ENCODE data around the gene IL18. TPM values are rescaled to one million over a fixed set of nuclear protein-coding genes. Genes with fewer than 3 reads are reported as not detected.

IL18 gene
- total and polyA plus RNA-seq, 9 of the 15 experiments (the other 6 are each of a cell fraction or from before 2014, with no cell fraction given), result 4.1 to 10.0 (median 6.1) TPM

GRCh38 chr11:112127056-112127455 lies 36.8 kb downstream of the IL18 start:
- H3K4me1 ChIP-seq (replicated peaks in 1 of 2; ENCODE audit: control insufficient read depth in 2 of 2, insufficient read depth in 2 of 2, low read length in 2 of 2), result no peaks in the 10 kb centered on the region
- H3K36me3 ChIP-seq (ENCODE audit: control insufficient read depth, insufficient read depth, low read length), result no peaks in the 10 kb centered on the region
- FAIRE-seq (no peak), ATAC-seq (no peak), DNase-seq (ENCODE audit: extremely low read depth in 1 of 4, low spot score in 3 of 4) (no peak)
- POLR2A ChIA-PET, result interaction anchor here (0.6 kb wide), 2 partner anchors 11 to 125 kb away, joined by 3 to 4 read pairs; no protein-coding TSS in a partner anchor
- no peaks in the 10 kb centered on the region for H3K27me3 ChIP-seq (ENCODE audit: control insufficient read depth in 2 of 2, insufficient read depth in 2 of 2, low read length in 2 of 2)
- H3K4me3 ChIP-seq, result no peak overlapping the region
- no peaks in the 10 kb centered on the region for H3K9me1 ChIP-seq (ENCODE audit: control insufficient read depth, insufficient read depth, low read length)
- in situ Hi-C loops (cut with MboI), result no loop called here
- CTCF ChIA-PET (ENCODE audit: low intra/inter-chr PET ratio), result no interaction called here
- H3K9ac ChIP-seq (ENCODE audit: insufficient read depth in 1 of 2, low read depth in 2 of 2, low read length in 2 of 2), result no peak overlapping the region
- H2AFZ ChIP-seq (ENCODE audit: low read depth, low read length), result no peak overlapping the region
- BruUV-seq (replicated peaks), result no TSS peak
- no peak overlapping the region for H3K27ac ChIP-seq (ENCODE audit: extremely low read depth, low read depth, low read length)
- no peaks in the 10 kb centered on the region for H4K20me1 ChIP-seq (replicated peaks; ENCODE audit: control insufficient read depth, insufficient read depth, low read length)
- TF ChIP-seq KDM1A (IDR thresholded peaks at IDR 0.05) (peak; percentile 23 to 49; a peak in 1 of 4 replicates), BCOR (IDR thresholded peaks at IDR 0.05) (0 out of 2 replicates have a peak, but pooled peaks have one; percentile 13), CBFA2T3 (IDR thresholded peaks at IDR 0.05) (peak; percentile 25; the same call in 1 of the 2 replicates), NCOA4 (IDR thresholded peaks at IDR 0.05; ENCODE audit: partially characterized antibody) (no peak)
- no peak overlapping the region for H3K4me2 ChIP-seq (ENCODE audit: insufficient read depth, low read length)
- H3K79me2 ChIP-seq (ENCODE audit: control insufficient read depth, insufficient read depth, low read length), result no peaks in the 10 kb centered on the region
- intact Hi-C loops (cut with micrococcal nuclease), result no loop called here
- WGBS (ENCODE audit: insufficient coverage, low coverage, missing lambda C conversion rate), result 43% methylated on average over 2 of the region's 2 CpGs
- no peaks in the 10 kb centered on the region for H3K9me3 ChIP-seq (replicated peaks; ENCODE audit: control insufficient read depth, insufficient read depth, low read depth, low read length)

DNA sequence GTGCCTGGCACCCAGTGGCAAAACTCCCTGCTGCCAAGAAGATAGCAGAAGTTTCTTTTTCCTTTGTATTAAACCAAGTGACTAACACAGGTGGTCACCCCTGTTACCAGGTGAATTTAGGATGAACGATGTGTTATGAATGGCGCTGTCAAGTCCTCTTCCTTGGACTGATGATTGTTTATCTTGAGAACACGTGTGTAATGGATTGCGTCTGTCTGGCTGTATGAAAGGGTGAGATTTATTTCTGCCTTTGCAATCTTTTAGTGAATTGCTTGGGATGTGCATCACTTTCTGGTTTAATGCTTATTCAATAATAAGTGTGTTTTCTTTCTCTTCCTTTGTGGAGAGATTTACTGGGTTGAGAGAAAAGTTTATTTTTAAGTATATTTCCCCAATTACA lies 40.8 kb downstream of the IL18 start:
- H3K27ac ChIP-seq (ENCODE audit: extremely low read depth, low read depth, low read length), result no peak overlapping the region
- BruUV-seq (replicated peaks), result no TSS peak
- POLR2A ChIA-PET, result interaction anchor here (1.6 kb wide), 1 partner anchor 9 kb away, joined by 7 read pairs; no protein-coding TSS in a partner anchor
- intact Hi-C loops (cut with micrococcal nuclease) (no loop called here), in situ Hi-C loops (cut with MboI) (no loop called here)
- no peak overlapping the region for H2AFZ ChIP-seq (ENCODE audit: low read depth, low read length)
- no peaks in the 10 kb centered on the region for H4K20me1 ChIP-seq (replicated peaks; ENCODE audit: control insufficient read depth, insufficient read depth, low read length)
- no peaks in the 10 kb centered on the region for H3K4me1 ChIP-seq (replicated peaks in 1 of 2; ENCODE audit: control insufficient read depth in 2 of 2, insufficient read depth in 2 of 2, low read length in 2 of 2)
- ATAC-seq (no peak), FAIRE-seq (no peak), DNase-seq (ENCODE audit: extremely low read depth in 1 of 4, low spot score in 3 of 4) (no peak)
- H3K79me2 ChIP-seq (ENCODE audit: control insufficient read depth, insufficient read depth, low read length), result no peaks in the 10 kb centered on the region
- no peaks in the 10 kb centered on the region for H3K9me1 ChIP-seq (ENCODE audit: control insufficient read depth, insufficient read depth, low read length)
- no peak overlapping the region for H3K4me2 ChIP-seq (ENCODE audit: insufficient read depth, low read length)
- WGBS (ENCODE audit: insufficient coverage, low coverage, missing lambda C conversion rate), result 26% methylated on average over 4 of the region's 4 CpGs
- no peaks in the 10 kb centered on the region for H3K9me3 ChIP-seq (replicated peaks; ENCODE audit: control insufficient read depth, insufficient read depth, low read depth, low read length)
- H3K4me3 ChIP-seq, result no peak overlapping the region
- no peaks in the 10 kb centered on the region for H3K27me3 ChIP-seq (ENCODE audit: control insufficient read depth in 2 of 2, insufficient read depth in 2 of 2, low read length in 2 of 2)
- no peaks in the 10 kb centered on the region for H3K36me3 ChIP-seq (ENCODE audit: control insufficient read depth, insufficient read depth, low read length)
- H3K9ac ChIP-seq (ENCODE audit: insufficient read depth in 1 of 2, low read depth in 2 of 2, low read length in 2 of 2), result no peak overlapping the region
- CTCF ChIA-PET (ENCODE audit: low intra/inter-chr PET ratio), result no interaction called here
- TF ChIP-seq ZSCAN32 (CRISPR knock-in tag; IDR thresholded peaks at IDR 0.05) (no peak), CXXC5 (CRISPR knock-in tag; IDR thresholded peaks at IDR 0.05) (no peak), POLR3A (IDR thresholded peaks at IDR 0.05; ENCODE audit: borderline replicate concordance, extremely low read depth, insufficient read depth, insufficient read length) (no peak), ZFP30 (CRISPR knock-in tag; IDR thresholded peaks at IDR 0.05; ENCODE audit: borderline replicate concordance) (no peak), AFF1 (IDR thresholded peaks at IDR 0.05; ENCODE audit: low read depth in 1 of 2, partially characterized antibody in 2 of 2) (no peak), ILF3 (IDR thresholded peaks at IDR 0.05; ENCODE audit: borderline replicate concordance) (no peak), ZNF668 (CRISPR knock-in tag; IDR thresholded peaks at IDR 0.05) (no peak)
- TF ChIP-seq, protein P1, sequence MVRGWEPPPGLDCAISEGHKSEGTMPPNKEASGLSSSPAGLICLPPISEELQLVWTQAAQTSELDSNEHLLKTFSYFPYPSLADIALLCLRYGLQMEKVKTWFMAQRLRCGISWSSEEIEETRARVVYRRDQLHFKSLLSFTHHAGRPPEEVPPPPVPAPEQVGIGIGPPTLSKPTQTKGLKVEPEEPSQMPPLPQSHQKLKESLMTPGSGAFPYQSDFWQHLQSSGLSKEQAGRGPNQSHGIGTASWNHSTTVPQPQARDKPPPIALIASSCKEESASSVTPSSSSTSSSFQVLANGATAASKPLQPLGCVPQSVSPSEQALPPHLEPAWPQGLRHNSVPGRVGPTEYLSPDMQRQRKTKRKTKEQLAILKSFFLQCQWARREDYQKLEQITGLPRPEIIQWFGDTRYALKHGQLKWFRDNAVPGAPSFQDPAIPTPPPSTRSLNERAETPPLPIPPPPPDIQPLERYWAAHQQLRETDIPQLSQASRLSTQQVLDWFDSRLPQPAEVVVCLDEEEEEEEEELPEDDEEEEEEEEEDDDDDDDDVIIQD (CRISPR knock-in tag; IDR thresholded peaks at IDR 0.05), result no peak
